Fibroblast of lung (primary cell): Measurements from ENCODE around the gene ALOX12.

ENCODE experiments used
- CTCF ChIP-seq, 2 donors: IDR thresholded peaks in 1 of 2; conservative IDR thresholded peaks in 1 of 2; 1 replicate in 1 of 2; 2 replicates in 1 of 2; pipeline ENCODE4 v1.5.1; 2011 to 2012; ENCODE audit warnings: low read length in 2 of 2, control low read depth in 1 of 2, inconsistent platforms in 1 of 2, low read depth in 1 of 2, mild to moderate bottlenecking in 1 of 2
- EZH2 ChIP-seq: IDR thresholded peaks from 2 replicates; pipeline ENCODE4 v1.5.1; 2012; ENCODE audit warnings: low read length, control low read depth, mild to moderate bottlenecking; ENCODE audit errors: missing control alignments

- TF ChIP-seq CTCF (conservative IDR thresholded peaks at IDR 0.05 in 1 of 2, IDR thresholded peaks at IDR 0.05 in 1 of 2; ENCODE audit: low read depth in 1 of 2, low read length in 2 of 2) (no peak), EZH2 (no peak)
Observed at GRCh38 chr17:6985266-6985665, 10.6 kb upstream of the ALOX12 start.
